C4-2B (cell line): ENCODE data around the gene ARL4A.

Source experiments
- ZFX ChIP-seq: fragments of 450-650 bp; IDR thresholded peaks from 2 replicates; pipeline ENCODE4 v1.6.1; 2017
- TF ChIP-seq, protein P1 (sequence below): fragments of 450-650 bp; conservative IDR thresholded peaks from 2 replicates; pipeline ENCODE4 v1.5.1; 2017; ENCODE audit warnings: mild to moderate bottlenecking

- TF ChIP-seq, protein P1, sequence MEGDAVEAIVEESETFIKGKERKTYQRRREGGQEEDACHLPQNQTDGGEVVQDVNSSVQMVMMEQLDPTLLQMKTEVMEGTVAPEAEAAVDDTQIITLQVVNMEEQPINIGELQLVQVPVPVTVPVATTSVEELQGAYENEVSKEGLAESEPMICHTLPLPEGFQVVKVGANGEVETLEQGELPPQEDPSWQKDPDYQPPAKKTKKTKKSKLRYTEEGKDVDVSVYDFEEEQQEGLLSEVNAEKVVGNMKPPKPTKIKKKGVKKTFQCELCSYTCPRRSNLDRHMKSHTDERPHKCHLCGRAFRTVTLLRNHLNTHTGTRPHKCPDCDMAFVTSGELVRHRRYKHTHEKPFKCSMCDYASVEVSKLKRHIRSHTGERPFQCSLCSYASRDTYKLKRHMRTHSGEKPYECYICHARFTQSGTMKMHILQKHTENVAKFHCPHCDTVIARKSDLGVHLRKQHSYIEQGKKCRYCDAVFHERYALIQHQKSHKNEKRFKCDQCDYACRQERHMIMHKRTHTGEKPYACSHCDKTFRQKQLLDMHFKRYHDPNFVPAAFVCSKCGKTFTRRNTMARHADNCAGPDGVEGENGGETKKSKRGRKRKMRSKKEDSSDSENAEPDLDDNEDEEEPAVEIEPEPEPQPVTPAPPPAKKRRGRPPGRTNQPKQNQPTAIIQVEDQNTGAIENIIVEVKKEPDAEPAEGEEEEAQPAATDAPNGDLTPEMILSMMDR, result no peak
- TF ChIP-seq ZFX, result no peak
Observed at GRCh38 chr7:12648704-12649261, 38.6 kb upstream of the ARL4A start.
